HG02623 (cell line): ENCODE results near the gene TIMM29.
"Not testable (repeated sequence)": the region's sequence is repeated elsewhere in the genome, so short reads cannot be mapped to it uniquely, and the experiment has no call there.

Experiments used
- ATAC-seq: cut with Tn5 transposase; IDR thresholded peaks from one replicate; pipeline ENCODE4 v1.9.1; 2021; ENCODE audit warnings: moderate library complexity; ENCODE audit not compliant: unreplicated experiment

The TIMM29 gene

GRCh38 chr19:10936661-10937084 lies 8.1 kb downstream of the TIMM29 start:
- ATAC-seq: no peak

- not testable (repeated sequence) for ATAC-seq
Observed at GRCh38 chr19:10941649-10942048, 13.0 kb downstream of the TIMM29 start.

- not testable (repeated sequence) for ATAC-seq
Observed at GRCh38 chr19:10943412-10943811, 14.8 kb downstream of the TIMM29 start.

GRCh38 chr19:10945264-10945663 lies 16.7 kb downstream of the TIMM29 start:
- ATAC-seq: no peak

GRCh38 chr19:10946958-10947657 lies 18.5 kb downstream of the TIMM29 start:
- no peak for ATAC-seq

GRCh38 chr19:10952809-10953208 lies 24.2 kb downstream of the TIMM29 start:
- no peak for ATAC-seq

GRCh38 chr19:10959277-10959968 lies 30.8 kb downstream of the TIMM29 start:
- not testable (repeated sequence) for ATAC-seq

GRCh38 chr19:10960314-10961072 lies 31.9 kb downstream of the TIMM29 start, which contains the start of gene SMARCA4:
TSS of gene SMARCA4 (plus strand) at chr19:10961030. CDS start at chr19:10984152, 23,122 bp downstream.
- peak; percentile 79 for ATAC-seq

GRCh38 chr19:10961073-10961860 lies 32.7 kb downstream of the TIMM29 start:
- peak; percentile 32 for ATAC-seq

- no peak for ATAC-seq
Observed at GRCh38 chr19:10962863-10963262, 34.3 kb downstream of the TIMM29 start.

GRCh38 chr19:10963865-10964264 lies 35.3 kb downstream of the TIMM29 start:
- ATAC-seq: no peak

- ATAC-seq: no peak
Observed at GRCh38 chr19:10964903-10965302, 36.3 kb downstream of the TIMM29 start.

- ATAC-seq: no peak
Observed at GRCh38 chr19:10965398-10965797, 36.8 kb downstream of the TIMM29 start.

- ATAC-seq: no peak
Observed at GRCh38 chr19:10966809-10967208, 38.2 kb downstream of the TIMM29 start.

GRCh38 chr19:10968527-10969135 lies 40.0 kb downstream of the TIMM29 start:
- ATAC-seq: no peak

- no peak for ATAC-seq
Observed at GRCh38 chr19:10971107-10971726, 42.6 kb downstream of the TIMM29 start.

- no peak for ATAC-seq
Observed at GRCh38 chr19:10975374-10976130, 46.9 kb downstream of the TIMM29 start.

GRCh38 chr19:10976131-10976892 lies 47.7 kb downstream of the TIMM29 start:
- ATAC-seq: no peak

- no peak for ATAC-seq
Observed at GRCh38 chr19:10977742-10978092, 49.1 kb downstream of the TIMM29 start.
